ENCODE results near the gene TM4SF18.

Gene TM4SF18

DNA sequence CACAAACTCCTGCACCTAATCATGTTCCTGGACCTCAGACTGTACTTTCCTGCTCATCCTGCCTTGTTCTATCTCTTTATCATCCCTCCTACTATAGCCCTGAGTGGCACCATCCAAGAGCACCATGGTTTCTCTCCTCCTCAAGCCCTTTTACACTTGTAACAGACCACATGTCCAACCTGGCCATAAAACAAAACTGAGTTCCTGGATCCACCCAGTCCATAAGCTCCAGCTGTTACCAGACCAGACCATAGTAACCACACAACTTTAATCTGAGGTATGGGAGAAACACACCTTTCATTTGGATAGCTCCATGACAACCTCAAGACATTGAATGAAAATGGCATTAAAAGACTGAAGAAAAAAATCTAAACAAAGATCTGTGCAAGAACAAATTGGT is 9.1 kb downstream of the TM4SF18 start:
- DNase-seq, result no peak

DNA sequence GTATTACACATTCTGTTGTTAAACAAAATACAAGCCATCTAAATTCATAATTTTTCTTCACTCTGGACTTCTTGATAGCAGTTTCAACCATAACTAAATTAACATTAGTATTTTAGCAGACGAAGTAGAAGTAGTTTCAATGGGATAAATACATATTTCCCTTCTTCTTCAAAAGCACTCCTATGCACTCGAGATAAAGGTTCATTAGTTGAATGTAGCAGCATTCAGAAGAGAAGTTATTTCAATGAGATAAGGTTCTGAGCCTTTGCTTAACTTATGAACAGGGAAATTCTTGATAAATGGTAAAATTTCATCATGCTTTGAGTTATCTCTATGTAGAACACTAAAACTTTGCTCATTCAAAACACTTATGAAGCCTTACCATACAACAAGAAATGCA is 11.8 kb downstream of the TM4SF18 start:
- DNase-seq, result no peak

DNA sequence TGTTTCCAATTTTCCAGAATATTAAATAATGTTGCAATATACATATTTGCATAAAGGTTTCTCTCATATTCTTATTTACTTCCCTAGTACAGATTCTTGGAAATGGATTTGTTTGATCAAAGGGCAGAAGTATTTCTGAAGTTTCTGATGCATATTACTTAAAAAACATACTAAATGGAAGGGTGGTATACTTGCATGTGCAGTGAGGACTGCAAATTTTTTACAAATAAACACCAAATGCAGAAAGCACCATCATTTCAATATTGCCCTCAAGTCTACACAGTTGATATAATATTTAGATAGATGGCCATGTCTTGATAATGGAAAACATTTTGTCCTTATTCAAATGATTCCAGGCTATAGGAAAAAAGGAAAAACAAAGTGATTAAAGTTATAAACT is 12.3 kb downstream of the TM4SF18 start:
- no peak for DNase-seq

DNA sequence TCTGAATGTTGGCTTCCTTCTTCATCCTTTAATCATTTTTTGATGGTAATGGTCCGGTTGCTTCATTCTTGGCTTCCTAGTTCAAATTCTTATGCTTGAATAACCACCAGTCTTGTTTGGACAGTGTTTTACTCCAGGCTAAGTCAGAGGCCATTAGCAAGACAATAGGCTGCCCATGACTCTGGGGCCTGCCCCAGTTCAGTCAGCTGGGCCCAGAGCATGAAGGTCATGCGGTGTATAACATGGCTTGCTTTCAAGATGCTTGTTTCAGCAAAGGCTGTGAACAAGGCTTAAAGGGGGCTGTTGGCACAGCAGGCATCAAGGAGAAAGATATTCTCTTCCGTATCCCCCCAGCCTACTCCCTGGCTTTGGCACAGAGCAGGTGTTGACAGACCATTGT is 13.7 kb downstream of the TM4SF18 start:
- no peak for DNase-seq

DNA sequence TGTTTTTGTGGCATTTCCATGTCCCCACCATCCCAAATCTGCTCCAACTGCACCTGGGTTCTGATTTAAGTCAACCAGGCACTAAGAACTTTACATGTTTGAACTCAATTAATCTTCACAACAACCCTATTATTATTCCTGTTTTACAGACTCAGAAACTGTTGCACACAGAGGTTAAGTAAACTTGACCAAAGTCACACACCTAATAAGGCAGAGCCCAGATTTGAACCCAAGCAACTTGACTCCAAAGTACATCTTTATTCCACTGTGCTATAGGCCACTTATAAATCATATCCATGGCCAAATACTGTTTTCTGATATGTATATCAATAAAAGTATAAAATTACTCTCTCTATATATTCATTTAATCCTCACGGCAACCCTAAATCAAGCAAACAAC is 16.4 kb downstream of the TM4SF18 start:
- DNase-seq, result no peak

DNA sequence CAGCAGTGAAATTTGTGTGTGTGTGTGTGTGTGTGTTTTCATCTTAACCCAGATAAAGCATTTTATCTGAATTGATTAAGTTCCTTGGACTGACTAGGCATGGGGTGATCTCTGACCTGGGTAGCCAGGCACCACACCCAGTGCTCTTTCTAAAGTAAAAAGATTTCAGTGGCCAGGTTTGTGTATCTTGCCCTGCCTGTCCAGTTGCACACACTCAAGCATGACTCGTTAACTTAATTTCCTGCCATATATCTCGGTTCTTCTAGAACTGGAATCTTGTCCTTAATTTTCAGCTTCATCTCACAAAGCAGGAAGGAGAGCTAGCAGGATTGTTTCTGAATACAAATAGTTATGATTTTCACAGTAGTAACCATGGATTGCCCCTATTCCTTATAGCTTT is 17.0 kb downstream of the TM4SF18 start:
- DNase-seq, result no peak

DNA sequence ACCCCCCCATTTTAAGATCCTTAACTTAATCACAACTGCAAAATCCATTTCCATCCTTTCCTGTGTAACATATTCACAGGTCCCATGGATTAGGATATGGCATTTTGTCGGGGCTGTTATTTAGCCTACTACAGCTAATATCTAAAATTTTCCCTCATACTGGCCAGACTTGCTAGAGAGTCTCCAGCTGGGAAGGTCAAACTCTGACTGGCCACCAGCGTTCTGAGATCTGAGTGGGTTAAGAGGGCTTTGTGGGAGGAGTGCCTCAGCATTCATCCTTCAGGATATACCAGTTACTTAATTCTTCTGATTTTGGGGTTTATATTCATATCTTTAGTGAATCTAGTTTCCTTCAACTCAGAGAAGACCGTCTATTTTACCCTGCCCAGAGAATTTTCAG is 17.7 kb downstream of the TM4SF18 start:
- no peak for DNase-seq

DNA sequence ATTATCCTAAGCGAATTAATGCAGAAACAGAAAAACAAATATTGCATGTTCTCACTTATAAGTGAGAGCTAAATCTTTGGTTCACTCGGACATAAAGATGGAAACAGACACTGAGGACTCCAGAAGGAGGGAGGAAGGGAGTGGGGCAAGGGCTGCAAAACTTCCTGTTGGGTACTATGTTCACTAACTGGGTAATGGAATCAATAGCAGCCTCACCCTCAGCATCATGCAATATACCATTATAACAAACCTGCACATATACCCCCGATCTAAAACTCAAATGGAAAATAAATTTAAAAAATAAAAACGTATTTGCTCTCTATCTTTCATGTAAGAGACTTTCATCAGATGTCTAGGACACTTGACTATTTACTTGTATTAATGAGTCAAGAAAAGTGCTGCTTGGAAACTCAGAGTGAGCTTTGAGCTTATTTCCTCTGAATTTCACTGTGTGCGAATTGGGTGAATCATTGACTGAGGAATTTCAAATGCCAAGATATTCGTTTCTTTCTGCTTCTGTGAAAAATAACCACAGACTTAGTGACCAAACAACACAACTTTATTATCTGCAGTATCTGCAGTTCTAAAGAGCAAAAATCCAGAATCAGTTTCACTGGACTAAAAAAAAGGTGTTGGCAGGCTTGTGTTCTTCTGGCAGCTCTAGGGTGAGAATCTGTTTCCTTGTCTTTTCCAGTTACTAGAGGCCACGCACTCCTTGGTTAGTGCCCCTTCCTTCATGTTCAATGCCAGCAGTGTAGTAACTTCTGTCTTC is 18.4 kb downstream of the TM4SF18 start:
- DNase-seq, result no peak

DNA sequence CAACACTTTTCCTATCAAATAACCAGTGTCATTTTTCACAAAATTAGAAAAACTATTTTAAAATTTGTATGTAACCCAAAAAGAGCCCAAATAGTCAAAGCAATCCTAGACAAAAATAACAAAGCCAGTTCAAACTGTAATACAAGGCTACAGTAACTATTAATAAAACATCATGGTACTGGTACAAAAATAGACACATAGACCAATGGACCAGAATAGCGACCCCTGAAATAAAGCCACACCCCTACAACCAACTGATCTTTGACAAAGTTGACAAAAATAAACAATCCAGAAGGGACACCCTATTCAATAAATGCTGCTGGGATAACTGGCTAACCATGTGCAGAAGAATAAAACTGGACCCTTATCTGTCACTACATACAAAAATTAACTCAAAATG is 19.9 kb downstream of the TM4SF18 start:
- DNase-seq, result no peak

DNA sequence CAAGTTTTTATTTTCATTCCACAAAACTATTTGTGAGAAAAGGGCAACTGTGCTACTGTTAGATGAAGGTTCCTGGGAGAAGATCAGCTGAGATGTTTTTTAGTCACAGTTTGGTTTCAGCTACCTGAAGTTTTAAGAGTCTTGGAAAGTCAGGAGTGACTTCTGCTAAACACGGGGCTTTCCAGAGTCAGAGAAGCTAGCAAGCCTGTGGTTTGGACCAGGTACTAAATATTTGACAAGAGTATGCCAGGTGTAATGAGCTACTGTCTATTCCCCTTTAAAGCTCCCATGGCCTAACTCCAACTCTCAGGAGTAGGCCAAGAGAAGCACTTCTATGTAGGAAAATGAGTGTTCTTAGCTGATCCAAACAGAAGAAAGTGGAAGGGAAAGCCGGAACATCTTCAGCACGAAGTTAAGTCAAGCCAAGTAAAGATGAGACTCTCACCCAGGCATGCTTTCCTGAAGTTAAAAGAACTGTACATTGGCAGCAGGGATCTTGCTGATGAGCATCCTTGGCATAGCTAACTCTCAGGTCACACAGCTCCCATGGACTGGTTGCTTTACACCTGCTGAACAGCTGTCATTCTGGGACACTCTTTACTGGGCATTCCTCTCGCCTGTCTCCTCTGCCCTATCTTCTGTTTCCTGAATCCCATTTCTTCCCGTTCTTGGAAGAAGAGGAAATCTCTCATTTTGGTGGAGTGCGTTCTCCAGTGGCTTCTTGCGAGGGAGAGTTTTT is 22.5 kb downstream of the TM4SF18 start:
- DNase-seq, result no peak

DNA sequence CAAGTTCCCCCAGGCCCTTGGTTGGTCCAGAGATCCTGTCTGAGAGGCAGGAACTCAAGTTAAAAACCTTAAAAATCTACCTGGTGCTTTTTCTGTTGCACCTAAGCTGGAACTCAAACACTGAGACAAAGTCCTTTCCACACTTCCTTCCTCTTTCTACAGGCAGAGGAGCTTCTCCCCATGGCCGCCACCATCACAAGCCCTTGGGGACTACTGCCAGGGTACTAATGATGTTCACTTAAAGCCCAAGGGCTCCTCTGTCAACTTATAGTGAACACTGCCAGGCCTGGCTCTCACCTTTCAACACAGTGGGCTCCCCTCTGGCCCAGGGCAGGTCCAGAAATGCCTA is 26.0 kb downstream of the TM4SF18 start:
- DNase-seq, result no peak

DNA sequence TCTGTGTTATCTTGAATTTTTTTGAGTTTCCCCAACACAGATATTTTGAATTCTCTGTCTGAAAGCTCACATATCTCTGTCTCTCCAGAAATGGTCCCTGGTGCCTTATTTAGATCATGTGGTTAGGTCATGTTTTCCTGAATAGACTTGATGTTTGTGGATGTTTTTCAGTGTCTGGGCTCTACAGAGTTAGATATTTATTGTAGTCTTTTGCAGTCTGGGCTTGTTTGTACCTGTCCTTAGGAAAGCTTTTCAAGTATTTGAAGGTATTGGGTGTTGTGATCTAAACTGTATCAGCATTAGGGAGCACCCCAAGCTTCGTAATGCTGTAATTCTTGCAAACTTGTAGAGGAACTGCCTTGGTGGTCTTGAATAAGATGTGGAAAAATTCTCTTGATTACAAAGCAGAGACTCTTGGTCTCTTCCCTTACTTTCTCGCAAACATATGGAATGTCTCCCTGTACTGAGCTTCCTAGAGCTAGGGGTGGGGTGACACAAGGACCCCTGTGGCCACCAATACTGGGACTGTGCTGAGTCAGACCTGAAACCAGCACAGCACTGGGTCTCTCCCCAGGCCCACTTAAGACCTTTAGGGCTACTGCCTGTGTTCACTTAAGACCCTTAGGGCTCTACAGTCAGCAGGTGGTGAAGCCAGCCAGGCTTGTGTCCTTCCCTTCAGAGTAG is 26.5 kb downstream of the TM4SF18 start:
- no peak for DNase-seq

DNA sequence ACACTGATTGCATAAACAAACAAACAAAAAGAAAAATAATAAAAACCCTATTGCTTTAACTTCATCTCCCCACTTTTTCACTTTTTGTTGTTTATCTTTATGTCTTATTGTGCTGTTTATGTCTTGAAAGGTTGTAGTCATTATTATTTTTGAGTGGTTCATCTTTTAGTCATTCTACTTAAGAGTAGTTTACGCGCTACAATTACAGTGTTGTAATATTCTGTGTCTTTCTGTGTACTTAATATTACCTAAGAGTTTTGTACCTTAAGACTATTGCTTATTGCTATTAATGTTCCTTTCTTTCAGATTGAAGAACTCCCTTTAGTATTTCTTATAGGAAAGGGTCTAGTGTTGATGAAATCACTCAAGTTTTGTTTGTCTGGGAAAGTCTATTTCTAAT is 28.1 kb downstream of the TM4SF18 start:
- DNase-seq, result no peak

DNA sequence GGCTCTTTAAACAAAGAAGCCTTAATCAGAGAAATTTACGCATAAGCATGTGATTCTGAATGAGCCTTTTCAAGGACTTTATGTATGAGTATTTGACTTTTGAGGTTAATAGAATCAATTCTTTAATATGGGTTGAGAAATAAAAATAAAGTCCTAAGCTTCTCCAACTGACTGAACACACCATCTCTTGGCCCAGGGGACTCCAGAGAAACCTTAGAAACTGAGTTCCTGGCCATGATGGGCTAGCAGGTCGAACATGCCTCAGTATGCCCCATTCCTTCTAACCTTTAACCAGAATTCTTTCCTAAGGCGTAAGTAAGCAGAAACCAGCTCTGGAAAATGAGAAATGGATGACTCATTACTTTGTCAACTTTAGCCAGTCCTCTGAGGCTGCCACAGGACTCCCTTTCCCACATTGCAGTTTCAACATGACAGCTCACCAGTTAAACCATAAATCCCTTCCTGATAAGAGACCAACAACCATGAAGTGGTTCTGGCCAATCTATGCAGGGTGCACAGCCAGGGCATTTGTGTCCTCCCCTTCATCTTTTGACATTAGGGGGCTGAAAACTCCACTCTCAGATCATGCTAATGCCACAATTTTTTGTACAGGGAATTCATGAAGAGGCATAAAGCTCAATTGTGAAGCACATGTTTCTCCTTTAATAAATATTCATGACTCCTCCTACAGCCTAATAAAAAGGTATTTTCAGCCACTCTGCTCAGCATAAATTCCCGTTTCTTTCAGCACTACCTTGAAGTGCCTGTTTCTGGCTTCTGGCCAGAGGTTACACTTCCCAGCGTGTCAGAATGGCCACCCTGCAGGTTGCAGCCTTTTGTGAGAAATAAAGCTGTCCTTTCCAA is 33.3 kb downstream of the TM4SF18 start:
- no peak for DNase-seq

DNA sequence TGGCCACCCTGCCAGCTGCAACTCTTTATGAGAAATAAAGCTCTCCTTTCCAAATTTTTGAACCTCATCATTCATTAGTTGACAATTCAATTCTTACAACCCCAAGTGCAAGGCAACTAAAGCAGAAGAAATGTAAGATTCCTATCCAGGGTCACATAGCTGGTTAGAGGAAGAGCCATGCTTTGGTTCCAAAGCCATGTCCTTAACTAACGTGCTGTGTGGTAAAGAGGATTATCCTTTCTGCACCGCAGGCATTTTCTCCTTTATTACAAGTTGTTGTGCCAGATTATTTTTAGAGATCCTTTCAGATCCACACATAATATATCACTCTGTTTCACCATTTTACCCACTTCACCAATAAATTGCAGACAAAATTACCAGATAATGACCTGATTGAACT is 36.5 kb downstream of the TM4SF18 start:
- DNase-seq, result no peak

DNA sequence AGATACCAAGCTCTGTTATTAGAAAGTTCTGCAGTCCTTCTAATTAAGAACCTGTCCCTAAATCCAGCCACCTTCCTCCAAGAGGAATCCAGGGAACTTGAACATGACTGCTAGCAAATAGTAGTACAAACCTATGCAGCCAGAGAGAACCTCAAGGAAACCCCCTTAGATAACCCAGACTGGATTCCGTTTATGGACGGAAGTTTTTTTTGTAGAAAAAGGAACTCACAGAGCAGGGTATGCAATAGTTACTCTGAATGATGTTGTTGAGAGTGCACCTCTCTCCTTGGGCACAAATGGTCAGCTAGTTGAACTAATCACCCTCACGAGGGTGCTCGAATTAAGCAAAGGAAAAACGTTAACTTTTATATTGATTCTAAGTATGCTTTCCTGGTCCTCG is 40.8 kb downstream of the TM4SF18 start:
- DNase-seq, result no peak

DNA sequence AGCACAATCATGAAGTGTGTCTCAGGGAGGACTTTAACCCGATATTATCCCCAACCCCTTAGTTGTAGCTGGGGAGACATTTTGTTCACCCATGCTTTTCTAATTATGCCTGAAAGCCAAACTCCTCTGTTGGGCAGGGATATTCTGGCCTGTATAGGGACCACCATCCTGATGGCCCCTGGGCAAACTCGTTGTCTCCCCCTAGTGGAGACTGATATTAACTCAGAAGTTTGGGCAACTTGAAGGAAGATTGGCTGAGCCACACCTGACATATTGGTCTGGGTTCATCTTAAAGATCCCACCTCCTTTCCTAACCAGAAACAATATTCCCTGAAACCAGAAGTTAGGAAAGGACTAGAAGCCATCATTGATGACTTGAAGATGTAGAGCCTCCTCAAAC is 42.3 kb downstream of the TM4SF18 start:
- DNase-seq, result no peak

DNA sequence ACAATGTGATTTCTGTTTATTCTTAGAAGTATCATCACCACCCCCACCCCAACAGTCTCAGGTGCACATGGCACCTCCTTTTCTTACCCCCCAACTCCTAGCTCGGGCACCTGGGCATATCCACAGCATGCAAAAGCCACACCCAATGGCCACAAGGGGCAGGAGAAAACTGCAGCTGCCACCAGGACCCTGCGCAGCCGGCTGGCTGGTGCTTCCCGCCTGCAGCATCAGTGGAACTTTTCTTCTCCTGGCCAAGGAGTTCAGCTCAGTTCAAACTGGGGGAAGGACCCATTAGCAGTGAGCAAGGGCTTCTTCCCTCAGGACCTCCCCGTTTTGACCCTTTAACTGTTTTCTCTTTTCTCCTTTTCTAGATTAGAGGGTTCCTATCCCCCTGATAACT is 44.8 kb downstream of the TM4SF18 start:
- no peak for DNase-seq

DNA sequence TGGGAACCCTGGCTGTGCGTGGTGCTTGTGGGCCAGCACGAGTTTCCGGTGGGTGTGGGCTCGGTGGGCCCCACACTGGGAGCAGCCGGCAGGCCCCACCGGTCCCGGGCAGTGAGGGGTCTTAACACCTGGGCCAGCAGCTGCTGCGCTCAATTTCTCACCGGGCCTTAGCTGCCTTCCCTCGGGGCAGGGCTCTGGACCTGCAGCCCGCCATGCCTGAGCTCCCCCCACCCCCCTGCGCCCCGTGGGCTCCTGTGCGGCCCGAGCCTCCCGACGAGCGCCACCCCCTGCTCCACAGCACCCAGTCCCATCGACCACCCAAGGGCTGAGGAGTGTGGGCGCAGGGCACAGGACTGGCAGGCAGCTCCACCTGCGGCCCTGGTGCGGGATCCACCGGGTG is 49.4 kb downstream of the TM4SF18 start:
- DNase-seq, result no peak

DNA sequence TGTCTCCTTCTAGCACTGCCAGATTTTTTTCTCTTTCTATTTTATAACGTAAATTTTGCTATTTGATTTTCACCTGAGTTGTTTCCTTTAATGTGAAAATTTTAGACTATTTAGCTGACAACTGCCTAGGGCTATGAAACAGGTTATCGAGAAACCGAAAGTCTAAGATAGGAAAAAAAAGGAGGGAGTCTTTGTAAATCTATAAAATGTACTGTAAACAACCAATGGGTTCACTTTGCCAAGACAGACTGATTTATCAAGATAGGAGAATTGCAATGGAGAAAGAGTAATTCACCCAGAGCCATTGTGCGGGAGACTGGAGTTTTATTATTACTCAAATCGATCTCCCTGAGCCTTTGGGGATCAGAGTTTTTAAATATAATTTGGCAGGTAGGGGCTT is 50.0 kb downstream of the TM4SF18 start:
- DNase-seq, result no peak

DNA sequence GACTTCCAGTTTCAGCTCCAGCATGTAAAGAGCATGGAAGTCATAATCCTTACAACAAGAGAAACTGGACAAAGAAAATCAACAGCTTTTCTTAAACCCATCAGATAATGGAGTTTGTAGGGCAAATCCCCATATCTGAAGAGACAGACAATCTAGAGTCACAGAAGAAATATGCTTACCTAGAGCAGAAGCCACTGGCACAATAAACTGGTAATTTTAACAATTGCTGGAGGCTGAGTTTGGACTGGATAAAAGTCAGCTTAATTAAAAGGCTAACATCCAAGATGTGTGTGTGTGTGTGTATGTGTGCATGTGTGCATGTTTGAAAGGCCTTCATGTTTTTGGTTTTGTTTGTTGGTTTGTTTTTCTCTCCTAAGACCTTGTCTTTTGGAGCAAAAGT is 50.6 kb downstream of the TM4SF18 start:
- DNase-seq, result no peak

DNA sequence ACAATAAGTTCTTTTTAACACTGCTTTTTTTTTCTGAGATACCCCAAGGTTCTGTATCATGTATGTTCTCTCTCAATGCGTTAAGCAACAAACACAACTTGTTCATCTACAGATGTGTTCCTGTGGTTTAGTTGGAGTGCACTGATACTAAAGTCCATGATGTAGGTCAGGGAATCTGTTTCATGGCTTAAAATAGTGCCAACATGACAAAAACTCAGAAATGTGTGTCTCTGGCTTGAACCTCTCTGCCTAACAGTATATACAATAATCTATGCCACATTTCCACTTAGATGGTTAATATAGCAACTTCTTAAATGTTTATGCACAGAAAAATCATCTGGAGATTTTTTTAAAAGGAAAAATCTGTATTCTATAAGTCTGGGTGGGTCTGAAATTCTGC is 51.1 kb downstream of the TM4SF18 start:
- no peak for DNase-seq

DNA sequence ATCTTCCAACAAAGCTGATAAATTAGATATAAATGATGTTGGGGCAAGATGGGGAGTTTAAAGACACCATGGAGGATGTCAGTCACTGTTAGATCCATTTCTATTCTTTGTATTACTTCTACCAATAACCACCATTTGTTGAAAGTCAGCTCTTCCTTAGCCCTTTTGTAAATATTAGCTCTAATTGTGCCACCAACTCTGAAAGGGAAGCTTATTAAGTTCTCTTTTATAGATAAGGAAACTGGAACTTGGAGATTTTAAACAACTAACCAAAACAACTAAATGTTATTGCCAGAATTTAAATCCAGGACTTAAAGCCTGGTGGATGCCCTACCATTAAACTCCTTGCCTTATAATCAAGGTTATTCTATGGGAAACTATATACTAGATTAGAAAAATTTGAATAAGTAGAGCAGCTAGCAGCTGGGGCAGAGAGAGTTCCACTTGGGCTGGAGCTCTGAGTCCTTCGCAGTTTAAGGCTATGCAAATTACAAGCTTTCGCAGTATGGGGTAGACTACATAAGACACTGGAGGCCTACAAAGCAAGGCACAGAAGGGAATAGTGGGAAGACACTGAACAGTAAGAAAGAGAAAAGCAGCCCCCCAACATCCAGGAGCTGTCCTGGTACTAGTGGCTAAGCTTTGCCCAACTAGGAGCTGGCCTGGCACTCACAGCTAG is 52.6 kb downstream of the TM4SF18 start:
- DNase-seq, result no peak
